ENCODE data around the gene PAM16. TPM values are rescaled to one million over a fixed set of nuclear protein-coding genes. Genes with fewer than 3 reads are reported as not detected.
A peak's percentile ranks its signal among the peaks of the same experiment; 100 is the strongest.

The PAM16 gene
- total RNA-seq, 1 experiment from 2014 or later: 117 TPM

- Mint-ChIP-seq H3K27me3 (ENCODE audit: insufficient read depth, unreplicated experiment) (no peaks in the 10 kb centered on the region), H3K9me3 (ENCODE audit: unreplicated experiment) (no peaks in the 10 kb centered on the region), H3K4me1 (ENCODE audit: insufficient read depth, unreplicated experiment) (peaks cover 14% of the 10 kb centered on the region), H3K4me3 (ENCODE audit: unreplicated experiment) (peak overlapping the region; percentile 44), H3K27ac (ENCODE audit: low read depth, unreplicated experiment) (peak overlapping the region; percentile 96), H3K36me3 (ENCODE audit: insufficient read depth, unreplicated experiment) (peaks cover 16% of the 10 kb centered on the region)
- intact Hi-C loops (cut with micrococcal nuclease): loop anchor here (1.0 kb wide), 2 partner anchors 8 to 9 kb away; no protein-coding TSS in a partner anchor
- TF ChIP-seq CTCF (IDR thresholded peaks at IDR 0.05; ENCODE audit: unreplicated experiment): no peak
- peak; percentile 89 for DNase-seq (ENCODE audit: unreplicated experiment)
- POLR2A ChIA-PET: interaction anchor here (0.5 to 2.7 kb wide), 15 partner anchors 9 to 141 kb away, joined by 3 to 20 read pairs (median 4); partner anchors contain the start of gene TFAP4
- BruUV-seq (replicated peaks): TSS peak; percentile 15
- CTCF ChIA-PET: interaction anchor here (0.6 to 5.2 kb wide), 8 partner anchors 10 to 102 kb away, joined by 3 to 30 read pairs (median 4); no protein-coding TSS in a partner anchor
Observed at GRCh38 chr16:4298761-4299522, 52.2 kb downstream of the PAM16 start.

- no peak for DNase-seq (ENCODE audit: unreplicated experiment)
- no peak for TF ChIP-seq CTCF (IDR thresholded peaks at IDR 0.05; ENCODE audit: unreplicated experiment)
- ChIA-PET CTCF (interaction anchor here (0.6 to 5.2 kb wide), 9 partner anchors 8 to 140 kb away, joined by 3 to 30 read pairs (median 3); no protein-coding TSS in a partner anchor), POLR2A (interaction anchor here (1.2 to 1.8 kb wide), 2 partner anchors 13 to 26 kb away, joined by 3 to 5 read pairs; no protein-coding TSS in a partner anchor)
- no peak overlapping the region for H3K4me3 Mint-ChIP-seq (ENCODE audit: unreplicated experiment)
- BruUV-seq (replicated peaks): no TSS peak
- H3K27me3 Mint-ChIP-seq (ENCODE audit: insufficient read depth, unreplicated experiment): no peaks in the 10 kb centered on the region
- no peak overlapping the region for H3K27ac Mint-ChIP-seq (ENCODE audit: low read depth, unreplicated experiment)
- no peaks in the 10 kb centered on the region for H3K9me3 Mint-ChIP-seq (ENCODE audit: unreplicated experiment)
- intact Hi-C loops (cut with micrococcal nuclease): no loop called here
- peaks cover 17% of the 10 kb centered on the region for H3K36me3 Mint-ChIP-seq (ENCODE audit: insufficient read depth, unreplicated experiment)
- peaks cover 22% of the 10 kb centered on the region for H3K4me1 Mint-ChIP-seq (ENCODE audit: insufficient read depth, unreplicated experiment)
Observed at GRCh38 chr16:4297480-4297879, 53.6 kb downstream of the PAM16 start.

GRCh38 chr16:4295581-4295980, 55.5 kb downstream of the PAM16 start:
- Mint-ChIP-seq H3K27me3 (ENCODE audit: insufficient read depth, unreplicated experiment) (no peaks in the 10 kb centered on the region), H3K36me3 (ENCODE audit: insufficient read depth, unreplicated experiment) (peaks cover 13% of the 10 kb centered on the region), H3K4me1 (ENCODE audit: insufficient read depth, unreplicated experiment) (peaks cover 31% of the 10 kb centered on the region), H3K27ac (ENCODE audit: low read depth, unreplicated experiment) (no peak overlapping the region), H3K4me3 (ENCODE audit: unreplicated experiment) (no peak overlapping the region), H3K9me3 (ENCODE audit: unreplicated experiment) (no peaks in the 10 kb centered on the region)
- intact Hi-C loops (cut with micrococcal nuclease): no loop called here
- ChIA-PET POLR2A (interaction anchor here (1.2 kb wide), 1 partner anchor 19 kb away, joined by 3 read pairs; no protein-coding TSS in a partner anchor), CTCF (interaction anchor here (1.0 to 1.3 kb wide), 2 partner anchors 41 to 107 kb away, joined by 5 read pairs; no protein-coding TSS in a partner anchor)
- no TSS peak for BruUV-seq (replicated peaks)
- TF ChIP-seq CTCF (IDR thresholded peaks at IDR 0.05; ENCODE audit: unreplicated experiment): no peak
- no peak for DNase-seq (ENCODE audit: unreplicated experiment)

- no peaks in the 10 kb centered on the region for H3K27me3 Mint-ChIP-seq (ENCODE audit: insufficient read depth, unreplicated experiment)
- peak; percentile 57 for DNase-seq (ENCODE audit: unreplicated experiment)
- peaks cover 28% of the 10 kb centered on the region for H3K4me1 Mint-ChIP-seq (ENCODE audit: insufficient read depth, unreplicated experiment)
- peak overlapping the region; percentile 84 for H3K27ac Mint-ChIP-seq (ENCODE audit: low read depth, unreplicated experiment)
- H3K4me3 Mint-ChIP-seq (ENCODE audit: unreplicated experiment): peak overlapping the region; percentile 39
- no peaks in the 10 kb centered on the region for H3K9me3 Mint-ChIP-seq (ENCODE audit: unreplicated experiment)
- no peak for TF ChIP-seq CTCF (IDR thresholded peaks at IDR 0.05; ENCODE audit: unreplicated experiment)
- intact Hi-C loops (cut with micrococcal nuclease): loop anchor here (5.0 kb wide), 1 partner anchor 108 kb away; no protein-coding TSS in a partner anchor
- no TSS peak for BruUV-seq (replicated peaks)
- POLR2A ChIA-PET: no interaction called here
- H3K36me3 Mint-ChIP-seq (ENCODE audit: insufficient read depth, unreplicated experiment): peaks cover 7% of the 10 kb centered on the region
- CTCF ChIA-PET: interaction anchor here (0.6 to 1.5 kb wide), 7 partner anchors 27 to 110 kb away, joined by 3 to 5 read pairs (median 3); no protein-coding TSS in a partner anchor
Observed at GRCh38 chr16:4293822-4294457, 57.2 kb downstream of the PAM16 start.
